Measurements from ENCODE around the gene RGS9BP.
A peak's percentile ranks its signal among the peaks of the same experiment; 100 is the strongest.
"Not testable (repeated sequence)": the region's sequence is repeated elsewhere in the genome, so short reads cannot be mapped to it uniquely, and the experiment has no call there.

RGS9BP gene

DNA sequence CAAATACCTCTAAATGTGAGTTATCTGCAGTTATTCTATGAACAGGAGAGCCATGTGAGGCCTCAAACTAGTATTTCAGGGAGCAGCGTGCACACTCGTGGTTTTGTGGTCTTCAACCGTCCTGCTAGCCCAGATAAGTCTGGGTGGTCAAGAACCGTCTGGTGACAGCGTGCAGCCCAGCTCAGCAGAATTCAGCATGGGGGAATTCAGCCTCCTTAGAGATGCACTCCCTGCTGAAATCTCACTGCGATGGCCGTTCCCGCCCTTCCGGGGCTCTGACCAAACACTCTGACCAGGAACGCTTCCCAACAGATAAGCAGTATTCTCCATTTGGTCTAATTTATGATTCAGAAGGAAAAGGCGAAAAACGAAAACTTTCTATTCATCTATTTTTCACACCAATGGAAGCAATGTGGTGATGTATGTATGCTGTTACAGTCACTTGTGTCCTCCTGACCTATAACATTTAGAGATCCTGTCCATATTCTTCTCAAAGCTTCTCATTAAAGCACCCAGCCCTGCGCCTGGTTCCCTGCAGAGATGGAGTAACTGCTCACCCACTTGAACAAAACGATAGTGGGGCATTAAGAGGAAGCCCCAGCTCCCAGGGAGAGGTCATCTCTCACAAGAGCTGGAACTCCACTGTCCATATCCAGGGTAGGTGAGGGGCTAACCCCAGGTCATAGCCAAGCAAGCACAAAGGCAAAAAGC lies 3.6 kb upstream of the RGS9BP start:
- DNase-seq (ENCODE audit: low read depth), result no peak

DNA sequence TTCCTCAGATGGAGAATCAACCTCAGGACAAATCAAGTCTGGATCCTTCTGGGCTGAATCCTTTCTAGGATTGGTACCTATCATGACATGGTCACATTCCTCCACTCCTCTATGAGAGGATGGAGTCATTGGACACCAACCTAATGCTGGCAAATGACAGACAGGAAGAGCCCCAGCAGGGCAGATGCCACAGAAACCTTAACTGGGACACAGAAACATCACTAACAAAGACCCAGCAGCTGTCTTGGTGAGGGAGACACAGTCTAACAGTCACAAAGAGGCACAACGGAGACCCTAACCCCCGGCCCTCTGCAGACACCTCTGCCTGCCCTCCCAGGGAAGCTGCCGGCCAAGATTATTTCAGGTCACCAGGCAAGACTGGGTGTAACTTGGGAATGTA lies 2.8 kb upstream of the RGS9BP start:
- DNase-seq (ENCODE audit: low read depth), result no peak

DNA sequence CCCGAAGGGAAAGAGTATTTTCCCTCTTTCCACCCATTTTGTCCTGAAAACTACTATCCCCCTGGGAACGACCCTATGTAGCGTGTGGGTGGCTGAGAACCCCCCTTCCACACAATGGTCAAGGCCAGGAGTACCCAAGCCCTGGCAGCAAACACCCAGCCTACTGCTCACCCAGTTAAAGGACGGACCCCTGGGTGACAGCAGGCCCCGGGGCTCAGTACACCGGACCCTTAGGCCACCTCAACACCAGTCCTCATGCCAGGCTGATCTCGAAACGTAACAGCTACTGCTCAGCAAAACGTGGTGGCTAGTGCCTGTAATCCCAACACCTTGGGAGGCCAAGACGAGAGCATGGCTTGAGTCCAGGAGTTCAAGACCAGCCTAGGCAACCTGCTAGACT lies 2.1 kb upstream of the RGS9BP start:
- DNase-seq (ENCODE audit: low read depth), result no peak

- no peak for DNase-seq (ENCODE audit: low read depth)
Observed at GRCh38 chr19:32674153-32674930, 1.3 kb upstream of the RGS9BP start.

GRCh38 chr19:32674931-32675719 lies 523 bp upstream of the RGS9BP start, which contains the start of gene ANKRD27:
Gene ANKRD27 (minus strand): TSS chr19:32675180. CDS start chr19:32659015, 16,165 bp downstream.
- peak; percentile 97 for DNase-seq (ENCODE audit: low read depth)

GRCh38 chr19:32676186-32676894 lies 692 bp downstream of the RGS9BP start:
- DNase-seq (ENCODE audit: low read depth), result no peak

DNA sequence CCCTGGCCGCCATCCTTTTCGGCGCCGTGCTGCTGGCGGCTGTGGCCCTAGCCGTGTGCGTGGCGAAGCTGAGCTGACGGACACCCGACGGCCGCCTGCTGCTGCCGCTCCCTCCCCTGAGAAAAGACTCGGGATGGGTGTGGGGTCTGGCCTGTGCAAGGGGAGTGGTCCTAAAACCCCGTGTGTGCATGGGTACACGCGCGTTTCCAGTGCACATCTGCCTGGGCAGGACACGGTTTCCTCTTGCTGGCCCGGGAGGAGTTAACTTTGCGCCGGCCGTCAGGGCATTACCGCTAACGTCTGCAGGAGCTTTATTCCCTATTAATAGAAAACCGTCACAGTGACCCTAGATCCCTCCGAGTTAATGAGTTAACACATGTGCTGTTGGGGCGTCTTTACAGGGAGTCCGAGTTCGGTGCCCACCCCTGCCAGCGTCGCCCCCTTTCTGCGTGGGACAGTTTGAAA lies 1.3 kb downstream of the RGS9BP start:
- DNase-seq (ENCODE audit: low read depth), result no peak

GRCh38 chr19:32677657-32678056 lies 2.0 kb downstream of the RGS9BP start:
- no peak for DNase-seq (ENCODE audit: low read depth)

- DNase-seq (ENCODE audit: low read depth), result no peak
Observed at GRCh38 chr19:32680986-32681385, 5.3 kb downstream of the RGS9BP start.

- no peak for DNase-seq (ENCODE audit: low read depth)
Observed at GRCh38 chr19:32682317-32682716, 6.7 kb downstream of the RGS9BP start.

DNA sequence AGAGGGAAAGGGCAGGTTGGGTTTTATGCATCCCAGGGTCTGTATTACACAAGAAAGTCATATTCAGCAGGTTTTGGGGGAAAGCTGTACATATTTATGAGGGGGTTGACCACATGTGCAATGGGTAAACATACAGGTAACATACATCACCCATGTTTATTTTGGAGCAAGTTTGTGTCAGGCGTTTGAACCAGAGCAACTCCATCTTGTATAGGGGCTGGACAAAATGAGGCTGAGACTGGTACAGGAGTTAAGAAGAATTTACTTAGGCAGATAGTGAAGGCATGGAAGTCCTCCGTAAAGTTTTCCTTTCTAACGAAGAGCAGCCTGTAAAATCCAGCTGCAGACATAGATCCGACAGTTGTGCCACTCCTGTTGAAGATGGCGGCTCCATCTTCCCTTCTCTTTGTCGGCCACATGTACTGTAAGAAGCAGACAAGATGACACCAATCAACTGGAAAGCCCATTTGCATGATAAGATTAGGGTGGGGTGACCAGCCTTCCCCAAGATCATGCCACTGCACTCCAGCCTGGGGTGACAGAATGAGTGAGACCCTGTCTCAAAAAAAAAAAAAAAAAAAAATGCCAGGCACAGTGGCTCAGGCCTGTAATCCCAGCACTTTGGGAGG lies 11.3 kb downstream of the RGS9BP start:
- DNase-seq (ENCODE audit: low read depth), result no peak

GRCh38 chr19:32687681-32688080 lies 12.0 kb downstream of the RGS9BP start:
- DNase-seq (ENCODE audit: low read depth), result no peak

DNA sequence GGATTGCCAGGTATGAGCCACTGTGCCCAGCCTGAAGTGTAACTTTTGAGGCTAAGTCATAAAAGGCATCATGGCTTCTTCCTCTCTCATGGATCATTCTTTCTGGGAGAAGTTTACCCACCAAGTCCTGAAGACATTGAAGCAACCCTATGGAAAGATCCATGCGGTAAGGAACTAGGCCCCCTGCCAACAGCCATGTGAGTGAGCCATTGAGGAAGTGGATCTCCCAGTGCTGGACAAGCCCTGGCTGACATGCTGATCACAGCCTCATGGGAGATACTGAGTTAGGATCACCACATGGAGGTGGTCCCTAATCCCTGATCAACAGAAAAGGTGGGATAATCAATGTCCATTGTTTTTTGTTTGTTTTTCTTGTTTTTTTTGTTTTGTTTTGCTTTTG lies 12.7 kb downstream of the RGS9BP start:
- no peak for DNase-seq (ENCODE audit: low read depth)

GRCh38 chr19:32691291-32691951 lies 15.8 kb downstream of the RGS9BP start, which contains the start of gene NUDT19:
Gene NUDT19 (plus strand): TSS chr19:32691821. CDS start chr19:32691961, 140 bp downstream.
- peak; percentile 58 for DNase-seq (ENCODE audit: low read depth)

GRCh38 chr19:32691952-32692726 lies 16.5 kb downstream of the RGS9BP start:
- DNase-seq (ENCODE audit: low read depth), result no peak

DNA sequence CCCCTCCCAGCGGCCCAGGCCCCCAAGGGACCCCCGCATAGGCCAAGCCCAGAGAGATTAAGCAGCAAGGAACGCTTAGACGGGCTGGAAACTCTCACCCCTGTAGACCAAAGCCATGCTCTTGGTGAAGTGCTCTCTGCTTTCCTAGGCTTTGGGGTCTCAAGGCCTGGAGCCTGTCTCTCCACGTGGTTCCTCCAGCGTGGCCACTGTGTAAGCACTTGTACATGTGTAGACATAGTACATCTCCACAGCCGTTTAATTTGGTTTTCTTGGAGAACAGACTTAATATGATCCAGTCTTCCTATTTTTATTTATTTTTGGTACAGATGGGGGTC lies 17.0 kb downstream of the RGS9BP start:
- DNase-seq (ENCODE audit: low read depth), result no peak

DNA sequence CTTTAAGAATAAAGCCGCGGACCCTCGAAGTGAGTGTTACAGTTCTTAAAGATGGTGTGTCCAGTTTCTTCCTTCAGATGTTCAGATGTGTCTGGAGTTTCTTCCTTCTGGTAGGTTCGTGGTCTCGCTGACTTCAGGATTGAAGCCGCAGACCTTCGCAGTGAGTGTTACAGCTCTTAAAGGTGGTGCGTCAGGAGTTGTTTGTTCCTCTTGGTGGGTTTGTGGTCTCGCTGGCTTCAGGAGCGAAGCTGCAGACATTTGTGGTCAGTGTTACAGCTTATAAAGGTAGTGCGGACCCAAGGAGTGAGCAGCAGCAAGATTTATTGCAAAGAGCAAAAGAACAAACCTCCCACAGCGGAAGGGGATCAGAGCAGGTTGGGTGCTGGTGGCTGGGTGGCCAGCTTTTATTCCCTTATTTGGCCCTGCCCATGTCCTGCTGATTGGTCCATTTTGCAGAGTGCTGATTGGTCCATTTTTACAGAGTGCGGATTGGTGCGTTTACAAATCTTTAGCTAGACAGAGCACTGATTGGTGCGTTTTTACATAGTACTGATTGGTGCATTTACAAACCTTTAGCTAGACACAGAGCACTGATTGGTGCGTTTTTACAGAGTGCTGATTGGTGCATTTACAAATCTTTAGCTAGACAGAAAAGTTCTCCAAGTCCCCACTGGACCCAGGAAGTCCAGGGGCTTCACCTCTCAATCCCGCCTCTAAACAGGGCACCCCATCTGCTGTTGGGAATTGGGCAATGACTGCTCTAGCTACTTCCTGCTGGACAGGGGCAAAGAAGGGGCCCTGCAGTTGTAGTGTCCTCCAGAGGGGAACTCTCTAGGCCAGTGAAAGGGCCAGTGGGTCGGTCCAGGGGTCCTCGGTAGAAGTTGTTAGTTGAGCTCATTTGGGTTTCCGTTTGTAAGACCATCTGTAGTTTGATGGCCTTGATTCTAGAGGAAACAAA lies 17.8 kb downstream of the RGS9BP start:
- DNase-seq (ENCODE audit: low read depth), result not testable (repeated sequence)

- DNase-seq (ENCODE audit: low read depth), result not testable (repeated sequence)
Observed at GRCh38 chr19:32694316-32694715, 18.7 kb downstream of the RGS9BP start.

- not testable (repeated sequence) for DNase-seq (ENCODE audit: low read depth)
Observed at GRCh38 chr19:32694851-32695250, 19.2 kb downstream of the RGS9BP start.
